Measurements from ENCODE around the gene NSG2.

Gene NSG2

DNA sequence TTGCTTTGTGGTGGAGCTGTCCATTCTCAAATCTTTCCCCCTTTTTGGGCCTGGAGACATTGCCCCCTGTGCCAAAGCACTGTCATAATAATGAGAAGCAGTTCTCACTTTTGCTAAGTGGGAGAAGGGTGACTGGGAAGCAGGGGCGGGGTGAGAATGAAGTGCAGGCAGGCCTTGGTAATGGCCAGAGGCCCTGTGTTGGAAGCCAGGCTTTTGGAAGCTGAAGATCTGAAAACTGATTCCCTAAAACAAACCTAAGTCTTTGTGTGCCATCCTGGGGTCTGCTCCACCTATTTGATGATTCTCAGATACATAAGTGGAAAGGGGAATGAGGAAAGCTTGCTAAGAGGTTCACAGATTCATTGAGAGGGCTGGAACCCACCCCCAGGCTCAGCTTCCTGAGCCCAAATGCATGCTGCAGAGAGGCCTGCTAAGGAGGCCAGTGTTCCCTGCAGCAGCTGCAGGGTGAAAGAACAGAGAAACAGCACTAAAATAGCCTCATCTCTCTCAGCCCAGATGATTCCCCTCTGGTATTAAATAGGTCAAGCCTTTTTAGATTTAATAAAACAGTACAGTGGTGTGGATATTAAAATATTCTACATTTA, 75.0 kb downstream of the NSG2 start:
- TF ChIP-seq, protein P1, sequence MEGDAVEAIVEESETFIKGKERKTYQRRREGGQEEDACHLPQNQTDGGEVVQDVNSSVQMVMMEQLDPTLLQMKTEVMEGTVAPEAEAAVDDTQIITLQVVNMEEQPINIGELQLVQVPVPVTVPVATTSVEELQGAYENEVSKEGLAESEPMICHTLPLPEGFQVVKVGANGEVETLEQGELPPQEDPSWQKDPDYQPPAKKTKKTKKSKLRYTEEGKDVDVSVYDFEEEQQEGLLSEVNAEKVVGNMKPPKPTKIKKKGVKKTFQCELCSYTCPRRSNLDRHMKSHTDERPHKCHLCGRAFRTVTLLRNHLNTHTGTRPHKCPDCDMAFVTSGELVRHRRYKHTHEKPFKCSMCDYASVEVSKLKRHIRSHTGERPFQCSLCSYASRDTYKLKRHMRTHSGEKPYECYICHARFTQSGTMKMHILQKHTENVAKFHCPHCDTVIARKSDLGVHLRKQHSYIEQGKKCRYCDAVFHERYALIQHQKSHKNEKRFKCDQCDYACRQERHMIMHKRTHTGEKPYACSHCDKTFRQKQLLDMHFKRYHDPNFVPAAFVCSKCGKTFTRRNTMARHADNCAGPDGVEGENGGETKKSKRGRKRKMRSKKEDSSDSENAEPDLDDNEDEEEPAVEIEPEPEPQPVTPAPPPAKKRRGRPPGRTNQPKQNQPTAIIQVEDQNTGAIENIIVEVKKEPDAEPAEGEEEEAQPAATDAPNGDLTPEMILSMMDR (IDR thresholded peaks at IDR 0.05) = no peak

DNA sequence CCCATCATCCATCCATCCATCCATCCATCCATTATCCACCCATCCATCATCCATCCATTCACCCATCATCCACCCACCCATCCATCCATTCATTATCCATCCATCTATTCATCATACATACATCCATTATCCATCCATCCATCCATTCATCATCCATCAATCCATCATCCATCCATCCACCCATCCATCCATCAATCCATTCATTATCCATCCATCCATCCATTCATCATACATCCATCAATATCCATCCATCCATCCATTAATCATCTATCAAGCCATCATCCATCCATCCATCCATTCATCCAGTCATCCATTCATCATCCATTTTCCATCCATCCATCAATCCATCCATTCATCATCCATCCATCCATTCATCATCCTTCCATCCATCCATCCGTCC, 89.0 kb downstream of the NSG2 start:
- TF ChIP-seq, protein P1 (IDR thresholded peaks at IDR 0.05) = no peak

DNA sequence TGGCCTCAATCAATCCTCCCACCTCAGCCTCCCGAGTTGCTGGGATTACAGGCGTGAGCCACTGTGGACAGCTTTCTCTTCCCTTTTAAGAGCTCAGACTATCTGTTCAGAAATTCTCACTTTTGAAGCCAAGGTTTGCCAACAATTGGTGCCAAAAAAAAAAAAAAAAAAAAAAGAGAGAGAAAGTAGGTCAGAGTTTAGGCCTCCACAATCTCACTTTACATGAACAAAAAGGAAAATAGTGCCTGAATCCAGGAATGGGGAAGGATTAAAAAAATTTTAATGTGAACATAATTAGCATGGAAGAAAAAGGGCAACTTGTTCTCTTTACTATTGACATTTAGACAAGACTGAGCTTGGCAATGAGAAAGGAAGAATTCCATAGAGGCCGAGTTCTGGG, 94.1 kb downstream of the NSG2 start:
- TF ChIP-seq, protein P1 (IDR thresholded peaks at IDR 0.05) = no peak

DNA sequence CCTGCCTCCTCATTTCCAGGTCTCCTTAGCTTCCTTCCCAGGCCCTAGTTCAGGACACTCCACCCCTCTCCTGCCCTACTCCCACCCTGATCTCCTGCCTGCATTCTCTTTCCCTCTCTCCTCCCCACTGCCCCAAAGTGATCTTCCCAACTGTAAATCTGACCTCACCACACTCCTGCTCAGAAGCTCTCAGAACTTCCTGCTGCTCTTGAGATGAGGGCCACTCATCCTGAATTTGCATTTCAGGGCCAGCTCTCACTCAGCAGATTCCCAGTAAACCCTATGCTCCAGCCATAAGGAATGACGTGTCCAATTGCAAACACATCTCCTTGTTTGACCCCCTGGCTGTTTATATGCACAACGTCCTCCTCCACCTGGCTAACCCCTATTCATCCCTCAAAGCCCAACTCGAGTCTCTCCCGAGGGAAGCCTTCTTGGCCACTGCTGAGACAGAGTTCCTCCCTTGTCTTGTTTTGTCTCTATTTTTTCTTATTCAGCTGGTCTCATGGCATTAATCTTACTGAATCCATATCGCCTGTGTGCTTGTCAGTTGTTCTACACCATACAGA, 95.0 kb downstream of the NSG2 start:
- TF ChIP-seq, protein P1 (IDR thresholded peaks at IDR 0.05) = no peak

DNA sequence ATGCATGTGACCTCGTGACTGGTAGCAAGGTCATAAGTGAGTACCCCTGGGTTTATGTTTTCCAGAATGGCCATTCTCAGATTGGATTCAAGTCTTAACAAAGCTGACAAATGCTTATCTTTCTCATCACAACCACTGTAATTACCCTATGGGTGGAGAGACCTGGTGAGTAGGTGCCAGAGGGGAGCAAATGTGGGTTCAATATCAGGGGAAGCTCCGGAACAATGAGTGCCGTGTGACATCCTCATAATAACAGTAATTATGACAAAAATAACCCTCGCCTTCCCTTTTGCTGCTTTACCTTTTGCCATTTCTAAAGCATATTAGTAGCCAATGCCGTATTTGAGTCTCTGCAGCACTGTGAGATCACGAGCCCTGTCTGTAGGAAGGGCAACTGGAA, 95.9 kb downstream of the NSG2 start:
- TF ChIP-seq, protein P1 (IDR thresholded peaks at IDR 0.05) = no peak

DNA sequence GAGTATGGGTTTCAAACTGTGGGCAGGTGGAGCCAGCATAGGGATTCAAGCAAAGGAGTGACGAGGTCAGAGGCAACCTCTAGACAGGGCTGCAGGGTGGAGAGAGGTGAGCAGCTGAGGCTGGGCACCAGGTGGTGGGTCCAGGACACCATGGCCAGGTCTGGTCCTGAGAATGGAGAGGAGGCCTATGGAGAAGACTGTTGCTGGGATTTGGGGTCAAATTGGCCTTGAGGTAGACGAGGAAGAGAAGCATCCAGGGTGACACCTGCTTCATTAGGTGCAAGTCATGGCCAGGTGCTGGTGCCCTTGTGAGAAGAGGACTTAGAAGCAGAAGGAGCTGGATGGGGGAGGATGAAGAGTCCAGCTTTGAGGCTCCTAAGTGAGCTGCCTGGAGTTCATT, 99.6 kb downstream of the NSG2 start:
- TF ChIP-seq, protein P1 (IDR thresholded peaks at IDR 0.05) = no peak

DNA sequence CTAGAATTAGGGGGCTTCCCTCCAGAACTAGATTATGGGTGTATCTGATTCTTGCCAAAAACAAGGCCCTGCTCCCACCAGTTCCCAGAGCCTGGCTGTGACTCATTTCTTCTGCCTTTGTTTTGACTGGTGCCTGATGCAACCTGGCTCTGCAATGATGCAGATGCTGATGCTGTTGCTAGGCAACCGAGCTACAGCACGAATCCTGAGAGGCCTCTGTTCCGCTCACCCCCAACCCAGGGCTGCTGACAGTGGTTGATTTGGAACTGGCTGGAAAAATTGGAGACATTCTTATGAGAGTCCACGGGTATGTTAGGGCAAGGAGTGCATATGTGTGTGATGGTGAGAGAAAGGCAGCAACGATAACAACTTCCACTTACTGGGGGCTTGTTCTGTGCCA, 100.3 kb downstream of the NSG2 start:
- TF ChIP-seq, protein P1 (IDR thresholded peaks at IDR 0.05) = no peak

DNA sequence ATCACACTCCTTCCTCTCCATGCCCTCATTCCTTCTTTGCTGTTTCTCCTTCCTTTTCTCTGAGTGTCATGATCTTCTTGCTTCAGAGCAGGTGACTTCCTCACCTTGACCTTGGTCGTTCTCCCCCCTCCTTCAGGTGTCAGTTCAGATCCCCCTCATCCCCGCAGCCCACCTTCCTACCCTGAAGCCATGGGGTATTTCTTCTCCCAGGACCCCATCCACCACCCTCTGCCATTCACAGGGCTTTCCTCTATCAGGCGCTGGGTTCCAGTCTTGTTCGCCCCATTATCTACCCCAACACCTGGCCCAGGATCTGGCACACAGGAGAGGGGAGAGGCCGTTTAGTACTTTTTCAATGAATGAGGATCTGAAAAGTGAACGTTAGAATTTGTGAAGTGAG, 101.0 kb downstream of the NSG2 start:
- TF ChIP-seq, protein P1 (IDR thresholded peaks at IDR 0.05) = no peak

Data from LNCAP (cell line).